Measurements from ENCODE around the gene COL18A1.

Gene COL18A1

DNA sequence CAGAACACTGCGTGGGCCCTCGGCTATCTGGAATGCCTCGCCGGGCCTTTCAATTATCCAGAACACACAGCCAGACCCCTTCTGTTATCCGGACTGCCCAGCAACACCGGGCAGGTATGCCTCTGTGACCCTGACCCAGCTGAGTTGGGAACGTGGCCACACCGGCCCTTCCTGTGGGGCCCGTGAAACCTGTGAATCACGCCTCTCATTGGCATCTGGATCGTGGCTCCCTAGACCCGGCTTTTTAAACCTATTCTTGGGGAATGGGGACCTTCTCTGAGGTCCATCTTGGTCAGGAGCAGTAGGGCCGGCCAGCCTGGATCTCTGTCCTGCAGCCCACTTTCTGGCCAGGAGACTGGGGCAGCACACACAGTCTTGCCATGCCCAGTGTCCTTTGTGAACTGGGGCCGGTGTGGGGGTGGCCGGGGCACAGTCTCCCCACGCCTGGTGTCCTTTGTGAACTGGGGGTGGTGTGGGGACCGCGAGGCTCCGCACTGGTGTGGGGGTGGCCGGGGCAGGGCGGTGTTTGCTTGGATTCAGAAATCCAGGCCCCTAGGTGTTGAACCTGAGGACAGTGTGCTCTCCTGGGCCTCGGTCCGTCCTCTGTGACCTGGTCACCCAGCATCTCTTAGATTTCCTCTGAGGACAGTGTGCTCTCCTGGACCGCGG, 11.1 kb downstream of the COL18A1 start:
- Histone ChIP-seq H3K9ac (ENCODE audit: low read depth, low read length) (no peak overlapping the region), H3K36me3 (ENCODE audit: insufficient read depth, low read length) (0 out of 2 replicates have a peak, but pooled peaks cover 2% of the 10 kb centered on the region), H3K4me1 (ENCODE audit: insufficient read depth, low read length) (peaks cover 38% of the 10 kb centered on the region), H3K9me3 (ENCODE audit: control insufficient read depth, insufficient read depth, low read length) (no peaks in the 10 kb centered on the region)

DNA sequence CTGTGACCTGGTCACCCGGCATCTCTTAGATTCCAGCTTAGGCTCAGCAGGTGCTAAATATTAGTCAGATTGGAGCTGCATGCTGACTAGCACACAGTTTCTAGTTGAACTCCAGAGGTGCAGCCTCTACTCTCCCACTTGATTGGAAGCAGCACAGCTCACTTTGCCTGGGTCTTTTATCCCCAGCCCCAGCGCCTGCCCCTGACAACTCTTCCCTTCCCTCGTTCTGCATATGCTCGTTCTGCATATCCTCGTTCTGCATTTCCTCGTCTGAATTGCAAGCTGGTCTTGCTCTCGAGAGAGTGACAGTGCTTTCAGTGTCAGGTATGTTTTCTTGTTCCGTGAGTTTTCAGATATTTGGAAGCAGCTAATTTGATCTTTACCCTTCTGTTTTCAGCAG, 11.7 kb downstream of the COL18A1 start:
- Histone ChIP-seq H3K4me1 (ENCODE audit: insufficient read depth, low read length) (peaks cover 38% of the 10 kb centered on the region), H3K9me3 (ENCODE audit: control insufficient read depth, insufficient read depth, low read length) (no peaks in the 10 kb centered on the region), H3K36me3 (ENCODE audit: insufficient read depth, low read length) (0 out of 2 replicates have a peak, but pooled peaks cover 2% of the 10 kb centered on the region), H3K9ac (ENCODE audit: low read depth, low read length) (no peak overlapping the region)

DNA sequence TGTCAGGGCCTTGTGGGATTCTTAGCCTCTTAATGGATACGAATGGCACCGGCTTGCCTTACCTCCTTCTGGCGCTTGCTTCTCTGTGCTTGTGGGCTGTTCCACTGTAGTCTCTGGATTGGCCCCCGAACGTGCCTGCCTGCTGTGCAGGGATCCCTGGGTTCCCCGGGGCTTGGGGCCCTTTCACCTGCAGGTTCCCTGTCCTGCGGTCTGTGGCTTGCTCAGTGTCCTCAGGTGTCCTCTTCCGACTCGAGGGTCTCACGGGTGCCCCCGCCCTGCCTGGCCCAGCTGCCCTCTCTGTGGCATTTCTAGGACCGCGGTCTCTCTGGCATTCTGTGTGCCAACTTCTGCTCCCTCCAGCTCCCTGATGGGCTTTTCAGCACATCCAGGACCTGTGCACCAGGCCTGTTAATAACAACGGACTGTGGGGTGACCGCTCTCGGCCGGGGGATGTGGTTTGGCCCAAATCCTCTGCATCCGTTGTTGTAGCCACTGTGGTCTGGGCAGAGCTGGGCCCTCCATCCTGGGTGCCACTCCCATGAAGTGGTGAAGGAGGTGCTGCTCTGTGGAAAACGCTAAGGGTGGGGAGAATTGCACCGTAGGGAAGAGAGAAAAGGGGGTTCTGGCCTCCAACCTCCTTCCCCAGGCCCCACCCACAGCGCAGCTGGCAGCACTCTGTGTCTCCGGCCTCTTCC, 12.4 kb downstream of the COL18A1 start:
- Histone ChIP-seq H3K9ac (ENCODE audit: low read depth, low read length) (no peak overlapping the region), H3K9me3 (ENCODE audit: control insufficient read depth, insufficient read depth, low read length) (no peaks in the 10 kb centered on the region), H3K36me3 (ENCODE audit: insufficient read depth, low read length) (0 out of 2 replicates have a peak, but pooled peaks cover 2% of the 10 kb centered on the region), H3K4me1 (ENCODE audit: insufficient read depth, low read length) (peaks cover 38% of the 10 kb centered on the region)

DNA sequence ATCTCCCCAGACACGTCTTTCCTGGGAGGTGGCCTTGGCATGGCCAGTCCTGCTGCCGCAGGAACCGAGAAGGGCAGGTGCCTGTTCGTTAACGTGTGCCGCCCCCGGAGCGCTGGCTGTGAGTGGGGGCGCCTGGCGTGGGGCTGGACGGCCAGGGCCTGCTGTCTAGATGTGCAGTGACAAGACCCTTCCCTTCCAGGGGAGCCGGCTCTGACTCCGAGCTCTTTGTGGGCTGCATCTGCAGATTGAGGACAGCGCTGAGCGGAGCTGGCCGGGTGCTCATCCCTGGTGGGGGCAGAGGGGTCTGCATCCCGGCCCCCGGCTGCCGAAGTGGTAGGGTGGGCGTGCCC, 13.0 kb downstream of the COL18A1 start:
- Histone ChIP-seq H3K9me3 (ENCODE audit: control insufficient read depth, insufficient read depth, low read length) (no peaks in the 10 kb centered on the region), H3K36me3 (ENCODE audit: insufficient read depth, low read length) (0 out of 2 replicates have a peak, but pooled peaks cover 2% of the 10 kb centered on the region), H3K4me1 (ENCODE audit: insufficient read depth, low read length) (peaks cover 32% of the 10 kb centered on the region), H3K9ac (ENCODE audit: low read depth, low read length) (no peak overlapping the region)

DNA sequence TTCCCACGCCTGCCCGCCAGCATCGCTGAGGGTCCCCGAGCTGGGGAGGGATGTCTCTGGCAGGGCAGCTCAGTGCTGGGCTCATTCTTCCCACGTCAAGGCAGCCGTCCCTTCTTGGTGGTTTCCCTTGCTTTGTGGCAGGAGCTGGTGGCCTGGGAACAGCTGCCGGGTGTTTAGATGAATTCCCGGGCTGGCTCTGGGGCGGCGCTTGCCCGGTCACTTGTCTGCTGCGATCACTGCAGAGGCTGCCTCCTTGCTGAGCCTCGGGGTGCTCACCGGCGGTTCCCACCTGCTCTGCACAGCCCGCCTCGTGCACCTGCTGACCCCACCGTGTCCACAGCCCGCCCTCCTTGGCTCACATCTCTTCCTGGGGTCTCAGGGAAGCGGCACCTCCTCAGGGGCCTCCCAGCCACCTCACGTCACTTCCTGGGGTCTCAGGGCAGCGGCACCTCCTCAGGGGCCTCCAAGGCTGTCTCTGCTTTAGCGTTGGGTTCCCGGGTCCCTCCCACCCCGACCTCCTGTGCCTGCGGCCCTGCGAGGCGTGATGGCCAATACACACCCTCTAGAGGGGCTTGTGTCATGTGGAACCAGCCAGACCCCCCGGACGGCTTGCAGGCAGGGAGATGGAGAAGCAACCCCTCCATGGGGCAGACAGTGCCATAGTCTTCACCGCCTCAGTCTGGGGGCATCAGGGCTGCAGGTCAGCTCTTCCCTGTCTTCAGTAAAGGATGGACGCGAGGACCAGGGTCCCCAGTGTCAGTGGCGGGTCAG, 13.5 kb downstream of the COL18A1 start:
- H3K9me3 ChIP-seq (ENCODE audit: control insufficient read depth, insufficient read depth, low read length), result no peaks in the 10 kb centered on the region
- H3K9ac ChIP-seq (ENCODE audit: low read depth, low read length), result no peak overlapping the region
- H3K4me1 ChIP-seq (ENCODE audit: insufficient read depth, low read length), result peaks cover 27% of the 10 kb centered on the region
- H3K36me3 ChIP-seq (ENCODE audit: insufficient read depth, low read length), result 0 out of 2 replicates have a peak, but pooled peaks cover 2% of the 10 kb centered on the region

DNA sequence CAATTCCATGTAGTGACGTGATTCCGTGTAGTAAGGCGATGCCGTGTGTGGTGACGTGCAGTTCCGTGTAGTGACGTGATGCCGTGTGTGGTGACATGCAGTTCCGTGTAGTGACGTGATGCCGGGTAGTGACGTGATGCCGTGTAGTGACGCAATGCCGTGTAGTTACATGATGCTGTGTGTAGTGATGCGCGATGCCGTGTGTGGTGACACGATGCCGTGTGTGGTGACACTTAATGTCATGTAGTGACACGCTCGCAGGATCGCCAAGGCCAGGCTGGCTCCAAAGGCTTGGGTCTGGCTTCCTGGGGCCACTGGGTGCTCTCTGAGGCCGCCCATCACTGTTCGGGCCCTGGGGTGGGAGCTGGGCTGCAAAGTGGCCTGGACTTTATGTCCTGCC, 14.2 kb downstream of the COL18A1 start:
- no peak overlapping the region for H3K9ac ChIP-seq (ENCODE audit: low read depth, low read length)
- H3K36me3 ChIP-seq (ENCODE audit: insufficient read depth, low read length), result 0 out of 2 replicates have a peak, but pooled peaks cover 2% of the 10 kb centered on the region
- peaks cover 26% of the 10 kb centered on the region for H3K4me1 ChIP-seq (ENCODE audit: insufficient read depth, low read length)
- H3K9me3 ChIP-seq (ENCODE audit: control insufficient read depth, insufficient read depth, low read length), result no peaks in the 10 kb centered on the region

DNA sequence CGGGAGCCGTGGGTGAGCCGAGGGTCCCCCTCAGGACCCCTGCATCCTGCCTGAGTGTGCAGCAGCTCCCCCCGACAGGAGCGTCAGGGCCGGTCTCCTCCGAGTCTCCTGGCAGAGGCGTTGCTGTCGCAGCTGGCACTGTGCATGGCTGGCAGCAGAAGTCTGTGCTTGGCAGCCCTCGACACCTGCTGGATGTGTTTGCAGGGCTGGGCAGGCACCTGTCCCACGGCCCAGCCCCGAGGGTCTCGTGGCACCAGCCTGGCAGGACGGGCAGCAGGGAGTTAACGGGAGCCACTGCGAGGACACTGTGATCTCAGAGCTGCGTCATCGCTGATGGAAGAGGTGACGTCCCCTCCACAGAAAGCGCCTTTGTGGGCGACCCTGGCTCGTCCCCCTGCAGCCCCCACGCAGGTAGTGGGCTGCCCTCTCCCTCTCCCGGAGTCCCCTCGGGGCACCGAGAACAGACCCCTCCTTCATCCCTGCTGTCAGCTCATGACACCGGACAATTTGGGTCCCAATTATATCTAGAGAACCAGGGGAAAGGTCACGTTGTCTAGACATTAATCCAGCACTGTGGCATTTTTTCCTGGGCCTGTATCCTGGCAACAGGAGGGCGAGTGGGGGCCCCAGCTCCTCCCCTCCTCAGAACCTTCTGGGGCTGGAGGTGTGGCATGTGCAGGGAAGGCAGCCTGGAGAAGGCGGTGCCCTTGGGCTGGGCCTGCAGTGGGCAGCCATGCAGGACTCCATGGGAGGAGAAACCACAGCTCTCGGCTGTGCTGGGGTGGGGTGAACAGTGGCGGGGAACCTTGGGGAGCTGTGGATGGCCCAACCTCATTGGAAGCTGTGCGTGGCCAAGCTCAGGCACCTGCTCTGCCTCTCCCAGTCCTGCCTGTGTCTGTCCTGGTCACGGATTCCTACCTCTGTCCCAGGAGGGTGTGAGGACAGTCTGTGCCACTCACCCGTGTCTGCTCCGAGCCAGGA, 15.4 kb downstream of the COL18A1 start:
- H3K4me1 ChIP-seq (ENCODE audit: insufficient read depth, low read length), result peaks cover 23% of the 10 kb centered on the region
- no peak overlapping the region for H3K9ac ChIP-seq (ENCODE audit: low read depth, low read length)
- H3K9me3 ChIP-seq (ENCODE audit: control insufficient read depth, insufficient read depth, low read length), result no peaks in the 10 kb centered on the region
- 0 out of 2 replicates have a peak, but pooled peaks cover 2% of the 10 kb centered on the region for H3K36me3 ChIP-seq (ENCODE audit: insufficient read depth, low read length)

DNA sequence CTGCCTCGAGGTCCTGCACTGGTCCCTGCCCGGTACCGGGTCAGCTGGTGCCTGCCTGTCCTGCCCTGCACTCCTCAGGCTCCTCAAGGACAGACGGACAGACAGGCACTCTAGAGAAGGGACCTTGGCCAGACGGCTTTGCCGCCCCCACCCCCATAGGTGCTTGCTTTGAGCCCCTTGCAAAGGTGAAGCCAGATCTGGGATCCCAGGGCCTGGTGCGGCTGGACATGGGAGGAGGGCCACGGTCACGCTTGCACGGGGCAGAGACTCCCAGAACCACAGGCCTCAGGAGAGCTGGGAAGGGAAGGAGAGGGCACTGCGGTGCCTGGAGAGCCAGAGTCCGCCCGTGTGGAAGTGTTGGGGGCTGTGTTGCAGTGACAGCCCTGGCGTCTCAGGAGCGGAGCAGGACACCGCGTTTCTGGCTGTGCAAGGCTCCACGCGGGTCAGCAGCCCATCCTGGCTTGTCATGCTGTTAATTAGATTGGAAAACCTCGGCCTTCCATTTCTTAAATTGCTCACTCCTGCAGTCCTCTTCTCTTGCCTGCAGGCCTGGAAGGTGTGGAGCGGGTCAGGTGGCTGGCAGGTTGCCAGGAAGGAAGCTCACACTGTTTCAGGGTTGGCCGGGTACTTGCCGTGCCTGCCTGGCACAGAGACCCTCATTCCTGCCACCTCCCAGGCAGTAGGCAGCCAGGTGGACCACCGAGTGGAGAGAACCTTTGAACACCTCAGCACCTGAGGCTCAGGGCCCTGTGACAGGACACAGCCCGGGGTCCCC, 16.3 kb downstream of the COL18A1 start:
- no peaks in the 10 kb centered on the region for H3K9me3 ChIP-seq (ENCODE audit: control insufficient read depth, insufficient read depth, low read length)
- peaks cover 16% of the 10 kb centered on the region for H3K4me1 ChIP-seq (ENCODE audit: insufficient read depth, low read length)
- 0 out of 2 replicates have a peak, but pooled peaks cover 2% of the 10 kb centered on the region for H3K36me3 ChIP-seq (ENCODE audit: insufficient read depth, low read length)
- no peak overlapping the region for H3K9ac ChIP-seq (ENCODE audit: low read depth, low read length)

DNA sequence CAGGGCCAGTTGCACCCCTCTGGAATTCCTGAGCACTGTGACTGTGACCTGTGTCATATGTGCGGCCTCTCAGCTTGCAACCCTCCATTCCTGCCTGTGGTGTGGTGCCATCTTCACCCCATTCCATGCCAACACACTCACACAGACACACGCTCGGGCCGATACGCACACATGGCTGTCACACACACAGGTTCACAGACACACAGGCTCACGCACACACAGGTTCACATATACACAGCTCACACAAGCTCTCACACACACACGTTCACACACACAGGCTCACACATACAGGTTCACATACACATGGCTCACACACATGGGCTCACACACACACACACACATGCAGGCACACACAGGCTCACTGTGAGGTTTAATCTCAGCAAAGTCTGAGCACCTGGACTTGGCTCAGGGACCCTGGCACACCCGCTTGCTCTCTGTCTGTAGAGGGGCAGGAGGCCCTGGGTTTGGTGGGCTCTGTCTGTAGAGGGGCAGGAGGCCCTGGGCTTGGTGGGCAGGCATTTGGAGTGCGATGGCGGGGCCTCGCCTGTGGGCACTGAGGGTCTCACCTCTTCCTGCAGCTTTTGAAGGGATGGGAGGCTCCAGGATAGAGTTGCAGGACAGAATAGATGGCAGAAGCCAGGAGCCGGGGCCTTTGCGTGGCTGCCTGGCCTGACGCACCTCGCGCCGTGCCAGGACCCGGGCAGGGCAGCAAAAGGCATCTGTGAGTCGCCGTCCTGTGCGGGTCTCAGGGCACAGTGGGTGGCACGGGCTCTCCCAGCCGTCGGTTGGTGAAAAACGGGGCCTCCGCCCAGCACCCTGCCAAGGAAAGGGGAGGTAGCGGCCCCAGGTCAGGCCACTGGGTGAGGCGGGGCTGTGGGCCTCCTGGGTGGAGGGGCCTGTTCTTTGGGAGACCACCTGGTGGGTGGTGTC, 17.1 kb downstream of the COL18A1 start:
- peaks cover 13% of the 10 kb centered on the region for H3K4me1 ChIP-seq (ENCODE audit: insufficient read depth, low read length)
- H3K9me3 ChIP-seq (ENCODE audit: control insufficient read depth, insufficient read depth, low read length), result no peaks in the 10 kb centered on the region
- H3K9ac ChIP-seq (ENCODE audit: low read depth, low read length), result no peak overlapping the region
- H3K36me3 ChIP-seq (ENCODE audit: insufficient read depth, low read length), result no peaks in the 10 kb centered on the region

DNA sequence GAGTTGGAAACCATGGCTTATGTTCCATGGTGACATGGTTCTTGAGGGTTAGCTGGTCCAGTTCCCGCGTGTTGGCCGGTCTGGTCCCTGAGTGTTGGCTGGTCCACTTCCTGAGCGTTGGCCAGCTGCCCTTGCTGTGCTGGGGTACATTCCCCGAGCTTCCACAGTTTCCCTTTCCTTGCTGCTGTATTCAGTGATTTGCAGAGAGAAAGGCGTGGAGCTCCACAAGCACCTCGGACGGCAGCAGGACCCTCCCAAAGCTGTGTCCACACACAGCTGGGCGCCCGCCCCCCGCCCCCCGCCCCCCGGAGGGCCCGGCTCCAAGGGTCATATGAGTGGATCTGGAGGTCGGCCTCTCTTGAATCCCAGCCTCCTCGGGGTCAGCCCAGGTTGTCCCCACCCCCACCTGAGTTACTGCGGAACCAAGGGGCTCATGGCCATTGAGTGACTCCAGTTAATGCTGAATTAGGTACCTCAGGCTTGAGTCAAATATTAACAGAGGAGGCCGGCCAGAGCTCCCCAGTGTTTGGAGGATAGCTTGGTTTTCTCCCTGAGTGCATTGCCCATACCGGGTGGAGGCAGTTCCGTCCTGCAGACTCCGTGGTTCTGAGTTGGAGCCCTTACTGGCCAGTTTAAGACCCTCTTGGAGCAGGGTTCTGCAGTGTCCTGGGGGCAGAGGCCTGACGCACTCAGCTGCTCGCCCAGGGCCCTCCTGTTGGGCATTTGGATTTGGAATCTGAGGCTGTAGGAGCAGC, 18.4 kb downstream of the COL18A1 start:
- H3K4me1 ChIP-seq (ENCODE audit: insufficient read depth, low read length), result peaks cover 15% of the 10 kb centered on the region; the same call in 1 of the 2 replicates

DNA sequence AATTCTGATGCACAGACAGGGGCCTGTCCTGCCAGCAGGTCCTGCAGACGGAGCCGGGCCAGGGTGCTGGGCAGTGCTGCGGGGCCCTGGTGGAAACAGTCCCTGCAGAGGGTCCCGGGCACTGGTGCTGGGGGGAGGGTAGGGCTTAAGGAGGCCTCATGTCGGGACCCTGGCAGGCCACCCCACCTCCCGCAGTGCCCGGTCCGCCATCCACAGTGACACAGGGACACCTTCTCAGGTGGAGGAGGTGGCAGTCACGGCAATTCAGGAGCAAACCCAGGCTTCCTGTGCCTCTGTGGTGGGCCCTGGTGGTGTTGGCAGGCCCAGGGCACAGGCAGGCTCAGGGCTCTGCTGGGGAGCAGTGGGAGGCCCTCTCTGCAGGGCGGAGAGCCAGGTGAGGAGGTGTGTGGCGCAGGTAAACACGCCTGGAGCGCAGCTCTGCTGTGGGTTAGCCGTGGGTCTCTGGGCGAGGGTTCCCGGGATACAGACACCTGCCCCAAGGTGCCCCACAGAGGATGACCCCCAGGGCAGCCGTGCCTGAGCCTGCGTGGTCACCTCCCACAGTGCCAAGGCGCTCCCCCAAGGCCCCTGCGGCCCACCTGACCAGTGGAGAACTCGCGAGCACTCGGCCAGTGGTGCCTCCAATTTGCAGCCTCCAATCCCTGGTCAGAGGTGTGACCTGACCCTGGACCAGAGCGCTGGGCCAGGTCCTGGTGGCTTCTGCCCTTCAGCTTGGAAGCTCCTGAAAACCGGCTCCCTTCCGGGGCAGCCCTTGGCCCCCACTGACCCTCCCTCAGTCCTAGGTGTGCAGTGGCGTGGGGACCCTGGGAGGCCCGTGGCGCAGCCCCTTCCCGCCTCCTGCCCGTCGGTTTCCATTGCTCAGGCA, 19.2 kb downstream of the COL18A1 start:
- H3K36me3 ChIP-seq (ENCODE audit: insufficient read depth, low read length), result peaks cover 4% of the 10 kb centered on the region; the same call in 1 of the 2 replicates

More for the DNA sequence above, 18.4 kb downstream of the COL18A1 start:
- Histone ChIP-seq H3K9me3 (ENCODE audit: control insufficient read depth, insufficient read depth, low read length) (no peaks in the 10 kb centered on the region), H3K9ac (ENCODE audit: low read depth, low read length) (no peak overlapping the region), H3K36me3 (ENCODE audit: insufficient read depth, low read length) (peaks cover 3% of the 10 kb centered on the region; the same call in 1 of the 2 replicates)

More for the DNA sequence above, 19.2 kb downstream of the COL18A1 start:
- no peaks in the 10 kb centered on the region for H3K9me3 ChIP-seq (ENCODE audit: control insufficient read depth, insufficient read depth, low read length)
- H3K9ac ChIP-seq (ENCODE audit: low read depth, low read length), result no peak overlapping the region
- peaks cover 17% of the 10 kb centered on the region; the same call in 1 of the 2 replicates for H3K4me1 ChIP-seq (ENCODE audit: insufficient read depth, low read length)
